GM11168 (cell line): ENCODE data around the gene BDH1.
"Not testable (repeated sequence)": the region's sequence is repeated elsewhere in the genome, so short reads cannot be mapped to it uniquely, and the experiment has no call there.

ENCODE experiments used
- in situ Hi-C: fragments of 300-500 bp; cut with MboI; formaldehyde crosslinking; loops from one replicate; pipeline ENCODE4 v1.12.0; 2022; ENCODE audit warnings: low sequenced_read_pairs; ENCODE audit not compliant: unreplicated experiment

BDH1 gene, protein sequence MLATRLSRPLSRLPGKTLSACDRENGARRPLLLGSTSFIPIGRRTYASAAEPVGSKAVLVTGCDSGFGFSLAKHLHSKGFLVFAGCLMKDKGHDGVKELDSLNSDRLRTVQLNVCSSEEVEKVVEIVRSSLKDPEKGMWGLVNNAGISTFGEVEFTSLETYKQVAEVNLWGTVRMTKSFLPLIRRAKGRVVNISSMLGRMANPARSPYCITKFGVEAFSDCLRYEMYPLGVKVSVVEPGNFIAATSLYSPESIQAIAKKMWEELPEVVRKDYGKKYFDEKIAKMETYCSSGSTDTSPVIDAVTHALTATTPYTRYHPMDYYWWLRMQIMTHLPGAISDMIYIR

DNA sequence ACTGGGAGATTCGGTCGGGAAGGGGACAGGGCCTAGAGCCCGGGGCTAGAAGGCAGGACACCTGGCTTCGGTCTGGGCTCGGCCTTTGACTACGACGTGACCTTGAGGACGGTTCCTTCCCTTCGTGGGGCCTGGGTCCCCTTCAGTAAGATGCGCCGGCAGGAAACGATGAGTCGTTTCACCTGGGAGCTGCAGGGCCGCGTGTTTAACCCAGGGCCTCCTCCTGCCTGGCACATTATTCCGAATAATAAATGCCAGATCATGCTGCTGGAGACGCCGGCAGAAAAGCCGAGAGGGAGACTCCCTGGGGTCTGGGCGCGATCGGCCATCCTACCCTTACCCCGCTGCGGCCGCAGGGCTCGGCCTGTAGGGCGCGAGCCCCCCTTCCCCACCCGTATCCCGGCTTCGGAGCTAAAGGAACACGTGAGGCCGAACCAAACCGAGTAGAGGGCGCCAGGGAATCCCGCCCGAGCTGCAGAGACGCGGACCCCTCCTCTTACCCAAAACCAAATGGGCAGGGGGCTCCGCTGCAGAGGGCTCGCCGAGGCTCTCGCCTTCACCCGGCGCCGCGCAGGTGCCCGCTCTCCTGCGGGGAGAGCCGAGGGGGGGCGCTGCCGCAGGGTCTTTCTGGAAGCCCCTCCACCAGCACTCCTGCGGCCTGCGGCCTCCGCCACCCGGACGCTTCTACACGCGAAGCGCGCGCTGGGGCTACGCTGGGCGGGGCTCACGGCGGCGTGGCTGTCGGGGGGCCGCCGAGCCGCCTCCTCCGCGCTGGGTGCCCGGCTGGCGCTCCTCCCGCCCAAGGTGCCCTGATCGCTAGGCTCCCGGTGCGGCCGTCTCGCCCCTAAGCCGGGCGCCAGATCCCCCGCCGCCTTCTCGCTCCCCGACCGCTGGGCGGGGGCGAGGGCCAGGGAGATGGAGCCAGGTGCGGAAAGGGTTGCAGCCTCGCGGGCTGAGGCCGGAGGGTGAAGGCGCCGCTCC is at the start of gene BDH1:
Gene BDH1, minus strand, starts transcription at position 688 of the 981 bp plus-strand sequence. CDS start 9,525 bp downstream, outside the sequence.
- in situ Hi-C loops, result no loop called here

DNA sequence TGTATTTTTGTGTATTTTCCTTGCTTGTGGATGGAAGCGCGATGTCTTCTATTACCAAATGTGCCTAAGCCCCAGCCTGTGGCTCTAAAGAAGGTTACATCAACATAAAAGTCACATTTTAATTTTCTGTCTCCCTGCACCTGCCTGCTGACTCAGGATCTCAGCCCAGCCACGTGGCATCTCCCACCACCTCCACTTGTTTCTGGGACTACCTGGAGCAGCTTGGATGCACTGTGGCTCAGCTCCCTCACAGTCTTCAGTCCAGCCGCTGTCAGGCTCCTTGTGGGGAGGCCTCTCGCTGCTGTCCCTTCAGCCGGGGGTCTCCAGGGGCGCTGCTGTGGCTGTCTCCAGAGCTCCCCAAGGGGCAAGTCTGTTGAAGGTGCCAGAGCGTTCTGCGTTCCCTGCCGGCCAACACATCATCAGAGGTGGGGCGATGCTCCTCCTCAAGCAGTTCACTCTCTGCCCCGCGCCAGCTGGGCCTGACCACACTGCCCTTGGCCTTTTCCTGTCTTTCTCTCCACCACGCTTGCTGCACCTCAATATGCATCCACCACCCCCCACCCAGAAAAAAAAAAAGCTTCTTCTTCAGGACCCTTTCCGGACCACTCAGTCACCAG is 47.7 kb upstream of the BDH1 start:
- in situ Hi-C loops, result no loop called here

DNA sequence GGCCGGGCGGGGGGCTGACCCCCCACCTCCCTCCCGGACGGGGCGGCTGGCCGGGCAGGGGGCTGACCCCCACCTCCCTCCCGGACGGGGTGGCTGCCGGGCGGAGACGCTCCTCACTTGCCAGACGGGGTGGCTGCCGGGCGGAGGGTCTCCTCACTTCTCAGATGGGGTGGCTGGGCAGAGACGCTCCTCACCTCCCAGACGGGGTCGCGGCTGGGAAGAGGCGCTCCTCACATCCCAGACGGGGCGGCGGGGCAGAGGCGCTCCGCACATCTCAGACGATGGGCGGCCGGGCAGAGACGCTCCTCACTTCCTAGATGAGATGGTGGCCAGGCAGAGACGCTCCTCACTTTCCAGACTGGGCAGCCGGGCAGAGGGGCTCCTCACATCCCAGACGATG is 46.6 kb upstream of the BDH1 start:
- in situ Hi-C loops, result not testable (repeated sequence)

DNA sequence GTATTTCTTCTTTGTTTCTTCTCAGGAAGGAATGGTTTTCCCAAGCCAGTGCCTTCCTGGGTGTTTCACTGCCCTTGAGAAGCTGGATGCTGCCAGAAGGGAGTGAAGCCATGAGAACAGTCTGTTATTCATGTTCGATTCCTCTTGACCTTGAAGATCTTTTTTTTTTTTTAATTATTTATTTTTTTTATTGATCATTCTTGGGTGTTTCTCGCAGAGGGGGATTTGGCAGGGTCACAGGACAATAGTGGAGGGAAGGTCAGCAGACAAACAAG is 45.7 kb upstream of the BDH1 start:
- in situ Hi-C loops, result not testable (repeated sequence)

DNA sequence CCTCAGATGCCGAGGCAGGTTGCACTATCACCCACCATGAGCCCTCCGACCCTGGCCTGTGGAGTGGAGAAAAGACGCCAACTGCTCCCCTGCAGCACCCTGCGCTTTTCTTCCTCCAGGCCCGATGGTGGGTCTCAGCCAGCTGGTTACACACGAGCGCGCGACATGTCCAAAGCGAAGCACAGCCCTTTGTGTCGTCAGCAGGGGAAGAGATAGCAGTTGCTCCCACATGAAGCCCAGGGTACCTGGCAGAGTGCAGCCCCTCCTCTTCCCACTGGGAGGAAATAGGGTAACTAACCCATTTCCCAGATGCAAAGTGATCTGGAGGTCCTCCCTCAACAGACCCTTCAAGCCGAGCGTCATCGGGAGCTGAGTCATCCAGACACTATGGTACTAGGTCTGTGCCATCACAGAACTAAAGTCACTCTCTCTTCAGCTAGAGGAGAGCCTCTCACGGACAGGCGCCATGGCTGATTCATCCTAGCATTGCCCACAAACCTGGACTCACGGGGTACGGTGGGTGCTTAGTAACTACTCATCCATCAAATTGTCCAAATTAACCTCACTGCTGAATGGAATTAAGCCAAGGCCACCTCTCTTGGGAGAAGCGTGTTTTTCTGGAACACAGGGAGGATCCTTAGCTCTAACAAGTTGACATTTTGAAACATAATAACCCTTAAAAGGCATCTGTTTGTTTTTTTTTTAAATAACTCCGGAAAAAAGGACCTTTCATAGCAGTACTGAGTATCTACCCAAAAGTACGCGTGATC is 45.2 kb upstream of the BDH1 start:
- in situ Hi-C loops, result no loop called here

DNA sequence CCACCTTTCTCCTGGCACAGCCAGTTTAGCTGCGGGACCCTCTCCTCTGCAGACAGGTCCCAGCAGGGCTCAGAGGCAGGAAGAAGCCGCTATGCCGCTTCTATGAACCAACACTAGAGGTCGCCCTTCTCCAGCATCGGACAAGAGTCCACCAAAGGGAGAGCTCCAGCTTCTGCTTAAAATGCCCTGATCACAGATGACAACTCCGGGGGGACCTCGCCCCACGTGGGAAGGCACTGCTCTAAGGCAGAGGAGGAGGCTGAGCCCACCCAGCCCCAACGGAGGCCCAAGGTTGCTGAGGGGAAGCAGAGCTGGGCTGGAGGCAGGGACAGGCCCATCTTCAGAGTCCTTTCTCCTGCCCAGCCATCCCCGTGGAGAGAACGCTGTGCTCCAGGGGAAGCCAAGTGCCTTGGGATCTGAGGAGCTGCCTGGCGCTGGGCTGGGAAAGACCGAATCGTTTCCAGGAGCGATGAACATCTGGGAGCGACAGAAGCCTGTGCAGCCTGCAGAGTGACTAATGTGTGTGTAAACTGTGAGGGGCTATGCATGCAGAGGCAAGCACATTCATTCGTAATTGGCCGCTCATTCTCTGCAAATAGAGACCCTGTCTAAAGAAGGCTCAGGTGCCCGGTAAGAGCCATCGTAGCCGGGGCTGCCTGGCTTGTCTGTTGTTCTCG is 43.5 kb upstream of the BDH1 start:
- in situ Hi-C loops, result no loop called here

DNA sequence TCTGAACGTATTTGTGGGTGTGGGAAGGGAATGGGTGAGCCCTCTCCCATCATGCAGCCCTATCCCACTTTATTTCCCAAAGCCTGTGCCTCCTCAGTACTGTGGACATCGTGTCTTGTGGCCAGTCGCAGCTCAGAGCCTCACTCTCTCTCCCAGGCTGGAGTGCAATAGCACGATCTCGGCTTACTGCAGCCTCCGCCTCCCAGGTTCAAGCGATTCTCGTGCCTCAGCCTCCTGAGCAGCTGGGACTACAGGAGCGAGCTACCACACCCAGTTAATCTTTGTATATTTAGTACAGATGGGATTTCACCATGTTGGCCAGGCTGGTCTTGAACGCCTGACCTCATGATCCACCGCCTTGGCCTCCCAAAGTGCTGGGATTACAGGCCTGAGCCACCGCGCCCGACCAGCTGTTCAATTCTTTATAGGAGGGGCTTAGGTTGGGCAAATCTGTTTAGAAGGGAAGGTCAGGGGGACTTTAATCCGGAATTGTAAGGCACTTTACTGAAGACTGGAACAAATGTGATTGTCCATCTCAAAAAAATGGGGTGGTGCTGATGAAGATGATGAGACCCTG is 42.7 kb upstream of the BDH1 start:
- in situ Hi-C loops, result no loop called here

DNA sequence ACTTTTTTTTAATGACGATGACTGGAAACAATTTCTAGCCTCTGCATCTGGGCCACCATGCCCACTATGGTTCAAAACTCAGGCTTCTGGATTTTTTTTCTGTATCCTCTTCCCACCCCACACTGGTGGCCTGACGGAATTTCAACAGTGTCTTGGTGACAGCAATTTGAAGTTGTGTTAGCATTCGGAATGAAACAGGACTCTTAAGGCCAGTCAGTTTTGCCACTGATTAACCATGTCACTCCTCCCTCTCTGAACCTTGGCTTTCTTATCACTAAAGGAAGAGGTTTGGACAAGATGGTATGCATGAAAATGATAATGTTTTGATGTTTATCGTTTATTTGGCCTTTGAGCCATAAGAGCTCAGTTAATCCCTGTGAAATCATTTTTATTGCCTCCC is 41.6 kb upstream of the BDH1 start:
- in situ Hi-C loops, result no loop called here

DNA sequence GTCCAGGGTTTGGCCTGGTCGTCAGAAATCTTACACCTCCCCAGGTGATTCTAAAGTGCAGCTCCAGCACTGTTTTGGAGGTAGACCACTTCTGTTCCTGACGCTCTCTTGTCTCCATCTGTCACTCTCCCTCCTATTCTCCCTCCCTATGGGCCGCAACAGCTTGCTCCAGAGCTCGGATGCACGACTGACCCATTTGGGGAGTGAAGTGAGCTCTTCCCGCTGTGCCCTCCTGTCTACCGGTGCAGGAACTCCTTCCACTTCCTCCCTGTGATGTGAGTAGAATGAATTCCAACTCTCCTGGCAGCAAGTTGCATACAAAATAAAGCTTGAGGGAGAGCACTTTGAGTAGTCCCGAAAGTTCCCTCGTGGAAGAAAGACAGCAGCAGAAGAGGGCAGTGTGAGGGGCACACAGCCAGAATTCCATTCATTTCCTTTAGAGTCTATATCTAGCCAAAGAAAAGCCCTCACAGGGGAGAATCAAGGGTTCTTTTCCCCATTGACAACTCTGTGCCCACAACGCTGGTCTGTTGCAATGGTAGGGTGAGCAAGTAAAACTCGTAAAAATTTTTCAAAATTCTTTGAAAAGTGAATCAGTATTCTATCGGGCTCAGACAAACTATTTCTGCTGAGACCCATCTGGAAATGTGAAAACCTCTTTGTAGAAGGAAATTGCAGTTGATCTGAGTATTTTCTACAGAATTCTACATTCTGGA is 39.9 kb upstream of the BDH1 start:
- in situ Hi-C loops, result no loop called here

DNA sequence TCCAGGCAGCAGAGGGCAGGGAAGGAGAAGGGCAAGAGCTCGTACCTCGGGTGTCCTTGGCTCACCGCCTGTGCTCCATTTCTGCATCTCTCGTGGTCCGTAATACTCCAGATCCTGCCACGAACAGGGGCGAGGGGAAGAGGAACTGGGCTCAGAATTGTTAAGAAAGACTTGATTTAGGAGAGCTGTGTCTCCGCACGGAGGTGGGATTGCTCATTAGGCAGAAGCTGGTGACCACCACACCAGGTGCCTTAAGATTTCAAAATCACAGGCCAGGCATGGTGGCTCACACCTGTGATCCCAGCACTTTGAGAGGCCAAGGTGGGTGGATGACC is 37.2 kb upstream of the BDH1 start:
- in situ Hi-C loops, result no loop called here

DNA sequence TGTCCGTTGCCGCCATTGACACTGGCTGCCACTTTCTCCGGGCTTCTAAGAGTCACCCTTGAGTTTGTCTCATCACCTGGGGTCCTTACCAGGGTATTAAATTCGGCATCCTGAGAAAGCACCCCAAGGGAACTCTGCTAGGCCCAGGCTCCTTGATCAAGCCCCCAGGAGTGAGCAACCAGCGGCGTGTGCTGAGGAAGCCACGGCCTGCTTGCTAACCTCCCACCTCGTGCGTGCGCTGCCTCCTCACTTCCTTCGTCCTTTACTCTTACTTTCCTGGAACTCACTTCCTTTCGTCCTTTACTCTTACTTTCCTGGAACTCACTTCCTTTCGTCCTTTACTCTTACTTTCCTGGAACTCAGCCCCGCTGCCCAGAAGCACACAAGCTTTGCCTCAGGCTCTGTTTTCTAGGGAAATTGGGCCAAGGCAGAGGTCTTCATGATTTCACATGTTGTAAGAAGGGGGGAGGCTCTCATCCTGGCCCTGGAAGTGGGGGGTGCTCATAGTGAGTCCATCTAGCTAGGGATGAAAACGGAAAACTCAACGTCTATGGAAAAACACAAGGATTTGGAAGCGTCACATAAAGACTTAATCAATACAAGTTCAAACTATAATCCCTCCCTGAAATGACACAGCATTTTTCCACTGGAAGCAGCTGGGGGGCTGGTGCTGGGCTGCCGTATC is 36.7 kb upstream of the BDH1 start:
- in situ Hi-C loops, result no loop called here

DNA sequence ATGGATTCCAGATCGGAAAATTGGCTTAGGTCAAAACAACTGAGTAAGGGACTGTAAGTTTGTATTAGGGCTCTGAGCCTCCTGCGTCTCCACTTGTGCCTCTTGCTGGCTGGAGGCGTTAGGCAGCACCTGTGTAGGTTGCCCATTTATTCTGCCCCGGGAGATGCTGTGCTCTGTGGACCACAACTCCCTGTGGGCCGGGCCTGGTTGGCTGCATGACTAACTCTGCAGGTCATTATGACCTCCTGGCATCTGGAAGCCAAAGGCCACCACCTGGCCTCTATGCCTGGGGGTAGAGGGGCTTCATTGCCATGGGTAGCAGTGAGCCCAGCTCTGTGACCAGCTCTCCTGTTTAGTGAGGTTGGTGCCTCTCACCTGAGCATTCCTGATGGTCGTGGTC is 36.0 kb upstream of the BDH1 start:
- in situ Hi-C loops, result no loop called here

DNA sequence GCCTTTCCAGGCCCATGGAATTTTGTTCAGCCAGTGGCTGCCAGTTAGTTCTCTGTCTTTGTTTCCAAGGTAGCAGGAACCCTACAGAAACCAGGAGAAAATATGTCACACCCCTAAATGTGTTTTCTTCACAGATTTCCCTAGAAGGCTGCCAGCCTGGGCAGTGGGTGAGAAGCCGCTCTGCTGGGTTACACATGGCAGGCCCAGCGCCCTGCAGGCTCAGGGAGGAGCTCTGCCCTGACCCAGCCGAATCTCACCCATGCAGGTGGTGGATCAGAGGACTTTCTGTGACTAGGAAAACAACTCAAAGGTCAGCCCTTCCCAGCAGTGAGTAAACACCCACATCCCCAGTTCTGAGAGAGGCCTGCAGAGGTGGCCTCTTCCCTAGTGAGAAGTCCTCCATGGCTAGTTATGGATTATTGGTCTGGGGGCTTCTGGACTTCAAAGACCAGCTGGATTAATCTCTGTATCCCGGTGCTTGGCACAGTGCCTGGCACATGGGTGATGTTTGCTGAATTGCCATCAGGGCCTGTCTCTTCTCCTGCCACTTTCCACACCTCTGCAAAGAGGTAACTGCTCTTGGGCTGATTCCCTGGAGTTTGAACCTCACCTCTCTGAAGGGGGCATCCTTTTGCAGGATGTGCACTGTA is 34.7 kb upstream of the BDH1 start:
- in situ Hi-C loops, result no loop called here

DNA sequence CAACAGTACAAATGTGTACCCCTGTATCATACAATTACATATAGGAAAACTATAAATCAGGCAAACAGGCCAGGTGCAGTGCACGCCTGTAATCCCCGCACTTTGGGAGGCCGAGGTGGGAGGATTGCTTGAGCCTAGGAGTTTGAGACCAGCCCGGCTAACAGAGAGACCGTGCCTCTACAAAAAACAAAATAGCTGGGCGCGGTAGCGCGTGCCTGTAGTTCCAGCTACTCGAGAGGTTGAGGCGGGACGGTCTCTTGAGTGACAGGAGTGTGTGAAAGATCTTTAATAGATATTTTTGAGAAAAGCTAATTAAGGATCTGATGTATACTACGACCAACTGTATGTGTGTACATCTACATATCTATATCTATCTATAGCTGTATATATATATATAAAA is 33.8 kb upstream of the BDH1 start:
- in situ Hi-C loops, result no loop called here

DNA sequence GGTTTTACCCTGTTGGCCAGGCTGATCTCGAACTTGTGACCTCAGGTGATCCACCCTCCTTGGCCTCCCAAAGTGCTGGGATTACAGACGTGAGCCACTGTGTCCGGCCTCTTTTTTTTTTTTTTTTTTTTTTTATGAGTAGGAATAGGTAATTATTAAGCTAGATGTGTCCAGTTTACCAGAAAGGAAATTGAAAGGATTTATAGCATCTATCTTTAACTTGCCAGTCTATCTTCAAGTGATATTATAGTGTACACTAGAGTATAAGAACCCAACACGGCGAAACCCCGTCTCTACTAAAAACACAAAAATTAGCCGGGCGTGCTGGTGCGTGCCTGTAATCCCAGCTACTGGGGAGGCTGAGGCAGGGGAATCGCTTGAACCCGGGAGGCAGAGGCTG is 31.0 kb upstream of the BDH1 start:
- in situ Hi-C loops, result not testable (repeated sequence)

DNA sequence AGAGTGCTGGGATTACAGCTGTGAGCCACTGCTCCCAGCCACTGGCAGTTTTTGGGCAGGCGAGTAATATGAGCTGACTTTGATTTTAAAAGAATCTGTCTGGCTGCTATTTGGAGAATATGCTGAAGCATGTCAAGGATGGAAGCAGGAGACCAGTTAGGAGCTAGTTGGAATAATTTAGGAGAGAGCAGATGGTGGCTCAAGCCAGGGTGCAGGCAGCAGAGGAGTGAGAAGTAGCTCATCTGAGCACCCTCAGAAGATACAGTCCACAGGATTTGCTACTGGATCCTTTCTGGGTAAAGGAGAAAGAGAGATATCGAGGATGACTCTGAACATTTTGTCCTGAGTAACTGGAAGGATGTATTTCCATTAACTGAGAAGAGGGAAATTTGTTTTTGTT is 30.4 kb upstream of the BDH1 start:
- in situ Hi-C loops, result no loop called here

DNA sequence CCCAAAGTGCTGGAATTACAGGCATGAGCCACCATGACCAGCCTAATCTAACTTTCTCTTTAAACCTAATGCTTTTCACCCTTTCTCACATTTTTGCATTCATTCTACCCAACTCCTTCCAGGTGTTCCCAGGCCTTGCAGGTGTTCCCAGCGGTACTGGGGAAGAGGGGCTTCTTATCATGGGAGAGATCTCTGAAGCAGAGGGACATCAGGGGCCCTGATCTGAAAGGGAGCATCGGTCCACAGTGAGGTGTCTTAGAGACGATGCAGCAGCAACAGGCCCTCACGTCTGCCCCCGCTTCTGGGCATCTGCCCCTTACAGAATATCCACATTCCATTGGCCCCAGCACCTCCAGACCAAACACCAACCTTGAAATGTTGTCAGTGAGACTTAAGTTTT is 29.0 kb upstream of the BDH1 start:
- in situ Hi-C loops, result no loop called here

DNA sequence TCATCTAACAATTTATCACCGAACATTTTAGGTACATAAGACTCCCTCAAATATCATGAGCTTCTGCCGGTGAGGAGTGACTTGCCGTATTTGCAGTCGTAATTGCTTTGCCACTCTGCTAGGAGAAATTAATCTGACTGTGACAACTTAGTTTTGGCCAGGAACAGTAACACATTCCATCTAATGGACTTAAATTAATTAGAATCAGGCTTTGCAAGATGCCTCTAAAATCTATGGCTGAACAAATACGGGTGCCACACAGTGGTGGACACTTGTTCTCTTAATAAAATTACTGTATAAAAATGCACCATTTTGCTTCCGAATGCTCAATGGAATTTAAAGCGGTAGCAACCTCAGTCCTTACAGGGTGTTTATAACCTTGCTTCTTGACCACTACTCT is 27.6 kb upstream of the BDH1 start:
- in situ Hi-C loops, result no loop called here
